PFSK-1 (cell line): ENCODE data around the gene ST6GAL2.

Experiments
- REST ChIP-seq, 2 experiments: IDR thresholded peaks; 2 replicates each; pipeline versions ENCODE4 v1.6.1 to v1.8.0; 2011 to 2012; ENCODE audit warnings: low read depth in 2 of 2, low read length in 2 of 2, control low read depth in 1 of 2, inconsistent platforms in 1 of 2, mild to moderate bottlenecking in 1 of 2, moderate library complexity in 1 of 2; ENCODE audit not compliant: insufficient read depth in 1 of 2
- SIN3A ChIP-seq: IDR thresholded peaks from 2 replicates; pipeline ENCODE4 v1.6.1; 2012; ENCODE audit warnings: mild to moderate bottlenecking, low read length, moderate library complexity, borderline replicate concordance; ENCODE audit not compliant: insufficient read depth

- TF ChIP-seq SIN3A (no peak), REST (IDR thresholded peaks at IDR 0.05; ENCODE audit: insufficient read depth in 1 of 2, low read depth in 2 of 2, low read length in 2 of 2) (no peak)
Observed at GRCh38 chr2:106827158-106827557, 58.8 kb downstream of the ST6GAL2 start.
